GM21825 (cell line): ENCODE measurements around the gene FRYL.
"Not testable (repeated sequence)": the region's sequence is repeated elsewhere in the genome, so short reads cannot be mapped to it uniquely, and the experiment has no call there.

Source experiments
- ATAC-seq: cut with Tn5 transposase; IDR thresholded peaks from one replicate; pipeline ENCODE4 v1.9.1; 2021; ENCODE audit warnings: mild to moderate bottlenecking, moderate library complexity; ENCODE audit not compliant: unreplicated experiment

Gene FRYL

GRCh38 chr4:48667148-48667547 lies 112.9 kb downstream of the FRYL start:
- no peak for ATAC-seq

GRCh38 chr4:48665555-48666186 lies 114.4 kb downstream of the FRYL start:
- ATAC-seq = no peak

GRCh38 chr4:48664938-48665337 lies 115.1 kb downstream of the FRYL start:
- no peak for ATAC-seq

GRCh38 chr4:48661391-48661790 lies 118.7 kb downstream of the FRYL start:
- ATAC-seq = no peak

- ATAC-seq = no peak
Observed at GRCh38 chr4:48660347-48660746, 119.7 kb downstream of the FRYL start.

GRCh38 chr4:48654015-48654664 lies 125.9 kb downstream of the FRYL start:
- no peak for ATAC-seq

- ATAC-seq = no peak
Observed at GRCh38 chr4:48653217-48654014, 126.7 kb downstream of the FRYL start.

GRCh38 chr4:48651914-48652313 lies 128.2 kb downstream of the FRYL start:
- ATAC-seq = no peak

- ATAC-seq = no peak
Observed at GRCh38 chr4:48649505-48649904, 130.6 kb downstream of the FRYL start.

- ATAC-seq = no peak
Observed at GRCh38 chr4:48645225-48645794, 134.8 kb downstream of the FRYL start.

GRCh38 chr4:48642421-48643374 lies 137.4 kb downstream of the FRYL start:
- no peak for ATAC-seq

- ATAC-seq = no peak
Observed at GRCh38 chr4:48641401-48641800, 138.7 kb downstream of the FRYL start.

GRCh38 chr4:48640699-48641098 lies 139.4 kb downstream of the FRYL start:
- no peak for ATAC-seq

GRCh38 chr4:48640225-48640624 lies 139.9 kb downstream of the FRYL start:
- ATAC-seq = no peak

- ATAC-seq = no peak
Observed at GRCh38 chr4:48639807-48640206, 140.3 kb downstream of the FRYL start.

- ATAC-seq = not testable (repeated sequence)
Observed at GRCh38 chr4:48638586-48638985, 141.5 kb downstream of the FRYL start.

- no peak for ATAC-seq
Observed at GRCh38 chr4:48636911-48637310, 143.2 kb downstream of the FRYL start.

GRCh38 chr4:48635980-48636379 lies 144.1 kb downstream of the FRYL start:
- ATAC-seq = no peak

GRCh38 chr4:48635310-48635709 lies 144.8 kb downstream of the FRYL start:
- no peak for ATAC-seq

- no peak for ATAC-seq
Observed at GRCh38 chr4:48634688-48635308, 145.3 kb downstream of the FRYL start.
